PFSK-1 (cell line): ENCODE results near the gene NEDD4L.

ENCODE experiments used
- FOXP2 ChIP-seq: optimal IDR thresholded peaks from 2 replicates; pipeline ENCODE3; 2011; ENCODE audit warnings: borderline replicate concordance, control low read depth, inconsistent platforms; ENCODE audit not compliant: insufficient read depth; ENCODE audit errors: extremely low read length, extremely low read depth
- POLR2AphosphoS5 ChIP-seq: IDR thresholded peaks from 2 replicates; pipeline ENCODE4 v1.6.1; 2012; ENCODE audit warnings: low read depth, mild to moderate bottlenecking, control low read depth, low read length, moderate library complexity
- REST ChIP-seq, 2 experiments: IDR thresholded peaks; 2 replicates each; pipeline versions ENCODE4 v1.6.1 to v1.8.0; 2011 to 2012; ENCODE audit warnings: low read depth in 2 of 2, low read length in 2 of 2, control low read depth in 1 of 2, inconsistent platforms in 1 of 2, mild to moderate bottlenecking in 1 of 2, moderate library complexity in 1 of 2; ENCODE audit not compliant: insufficient read depth in 1 of 2
- SIN3A ChIP-seq: IDR thresholded peaks from 2 replicates; pipeline ENCODE4 v1.6.1; 2012; ENCODE audit warnings: mild to moderate bottlenecking, low read length, moderate library complexity, borderline replicate concordance; ENCODE audit not compliant: insufficient read depth
- TAF1 ChIP-seq: IDR thresholded peaks from 2 replicates; pipeline ENCODE4 v1.6.1; 2012; ENCODE audit warnings: low read length, control low read depth, borderline replicate concordance; ENCODE audit not compliant: insufficient read depth

- no peak for TF ChIP-seq REST (IDR thresholded peaks at IDR 0.05; ENCODE audit: insufficient read depth in 1 of 2, low read depth in 2 of 2, low read length in 2 of 2)
- TF ChIP-seq POLR2AphosphoS5, result no peak
- no peak for TF ChIP-seq TAF1
- no peak for TF ChIP-seq SIN3A
- no peak for TF ChIP-seq FOXP2
Measured at GRCh38 chr18:58247363-58247834, 203.4 kb downstream of the NEDD4L start.
